Esophagus squamous epithelium (tissue), 5 donors: Measurements from ENCODE around the gene GOLGA6C. TPM values are rescaled to one million over a fixed set of nuclear protein-coding genes. Genes with fewer than 3 reads are reported as not detected.

Source experiments
- DNase-seq: peaks from one replicate; lab custom pipeline; 2025; lab: John Stamatoyannopoulos, UW
- H3K27ac ChIP-seq, 4 donors: fragments of 200-600 bp; sonication (generic); one replicate each; pipeline ENCODE4 v1.5.1; 2016 to 2019; ENCODE audit warnings: mild to moderate bottlenecking in 1 of 4
- H3K27me3 ChIP-seq, 4 donors: fragments of 200-600 bp; sonication (generic); 1 replicate in 3 of 4; 2 replicates in 1 of 4; pipeline versions ENCODE4 v1.5.1 to v1.6.0; 2017 to 2021; ENCODE audit warnings: antibody characterized with exemption in 1 of 4
- H3K36me3 ChIP-seq, 3 donors: fragments of 200-600 bp; sonication (generic); one replicate each; pipeline ENCODE4 v1.5.1; 2016 to 2019
- H3K4me1 ChIP-seq, 3 donors: fragments of 200-600 bp; sonication (generic); one replicate each; pipeline ENCODE4 v1.5.1; 2017 to 2019
- H3K4me3 ChIP-seq, 4 donors: fragments of 200-600 bp; sonication (generic); 1 replicate in 3 of 4; 2 replicates in 1 of 4; pipeline ENCODE4 v1.5.1; 2016 to 2019; ENCODE audit warnings: mild to moderate bottlenecking in 2 of 4, moderate library complexity in 1 of 4
- H3K9me3 ChIP-seq, 3 donors: fragments of 200-600 bp; sonication (generic); one replicate each; pipeline ENCODE4 v1.5.1; 2016 to 2019
- POLR2A ChIP-seq, 4 donors: fragments of 450-650 bp; IDR thresholded peaks; one replicate each; pipeline ENCODE4 v1.6.1; 2017; ENCODE audit warnings: antibody characterized with exemption in 4 of 4, mild to moderate bottlenecking in 4 of 4, moderate library complexity in 3 of 4
- WGBS, 2 donors: methylation state at CpG; one replicate each; pipeline ENCODE4 v1.1.5; 2018; 5-methylcytosine and 5-hydroxymethylcytosine counted together
- intact Hi-C: fragments of 100-400 bp; cut with DNase I; formaldehyde crosslinking; loops from one replicate; pipeline ENCODE4 v1.15.0; 2022
- total RNA-seq, 4 donors: library from RNA; depleted of rRNA; stranded (reverse); fragments of >200 nt; gene quantifications; one replicate each; pipeline ENCODE4 v1.1.0, GENCODE V29; 2016
- TF ChIP-seq, protein P1 (sequence below), 6 experiments: fragments of 450-650 bp in 4 of 6; fragments of 200-600 bp in 2 of 6; sonication (generic) in 2 of 6; IDR thresholded peaks; one replicate each; pipeline ENCODE4 v1.5.1; 2016 to 2019; ENCODE audit warnings: antibody characterized with exemption in 6 of 6, mild to moderate bottlenecking in 4 of 6, moderate library complexity in 4 of 6
- donor health status: DM: yes; HTN: yes; CAD: no.

The GOLGA6C gene
- total RNA-seq, 4 donors from 2014 or later, result not detected

DNA sequence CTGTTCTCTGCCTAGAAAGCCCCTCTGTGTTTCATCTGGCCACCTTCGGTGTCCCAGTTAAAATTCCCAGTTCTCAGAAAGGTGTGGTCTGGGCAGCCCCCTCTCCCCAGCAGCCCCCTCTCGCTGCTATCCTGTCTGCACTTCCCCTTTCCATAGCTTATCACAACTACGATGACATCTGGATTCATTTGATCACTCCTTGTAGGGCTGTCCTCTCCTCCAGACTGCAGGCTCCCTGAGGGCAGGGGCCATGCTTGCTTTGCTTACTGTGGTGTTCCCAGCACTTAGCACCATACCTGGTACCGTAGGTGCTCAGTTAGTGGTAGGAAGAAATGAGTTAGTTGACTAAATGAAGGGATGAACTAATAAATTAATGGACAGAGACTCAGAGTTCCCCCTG lies 26.3 kb upstream of the GOLGA6C start:
- Histone ChIP-seq H3K4me1 (no peaks in the 10 kb centered on the region), H3K27ac (no peak overlapping the region), H3K27me3 (peaks cover 0 to 71% (median 0%) of the 10 kb centered on the region in 4 donors), H3K9me3 (no peaks in the 10 kb centered on the region), H3K4me3 (no peak overlapping the region), H3K36me3 (no peaks in the 10 kb centered on the region)
- TF ChIP-seq, protein P1, sequence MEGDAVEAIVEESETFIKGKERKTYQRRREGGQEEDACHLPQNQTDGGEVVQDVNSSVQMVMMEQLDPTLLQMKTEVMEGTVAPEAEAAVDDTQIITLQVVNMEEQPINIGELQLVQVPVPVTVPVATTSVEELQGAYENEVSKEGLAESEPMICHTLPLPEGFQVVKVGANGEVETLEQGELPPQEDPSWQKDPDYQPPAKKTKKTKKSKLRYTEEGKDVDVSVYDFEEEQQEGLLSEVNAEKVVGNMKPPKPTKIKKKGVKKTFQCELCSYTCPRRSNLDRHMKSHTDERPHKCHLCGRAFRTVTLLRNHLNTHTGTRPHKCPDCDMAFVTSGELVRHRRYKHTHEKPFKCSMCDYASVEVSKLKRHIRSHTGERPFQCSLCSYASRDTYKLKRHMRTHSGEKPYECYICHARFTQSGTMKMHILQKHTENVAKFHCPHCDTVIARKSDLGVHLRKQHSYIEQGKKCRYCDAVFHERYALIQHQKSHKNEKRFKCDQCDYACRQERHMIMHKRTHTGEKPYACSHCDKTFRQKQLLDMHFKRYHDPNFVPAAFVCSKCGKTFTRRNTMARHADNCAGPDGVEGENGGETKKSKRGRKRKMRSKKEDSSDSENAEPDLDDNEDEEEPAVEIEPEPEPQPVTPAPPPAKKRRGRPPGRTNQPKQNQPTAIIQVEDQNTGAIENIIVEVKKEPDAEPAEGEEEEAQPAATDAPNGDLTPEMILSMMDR (IDR thresholded peaks at IDR 0.05), result no peak
- TF ChIP-seq POLR2A (IDR thresholded peaks at IDR 0.05), result no peak
- no peak for DNase-seq
- whole genome bisulfite sequencing, 2 donors, result 56 to 61% methylated on average over 4 of the region's 4 CpGs
- intact Hi-C loops, result loop anchor here (10.0 kb wide), 1 partner anchor 93 kb away; no protein-coding TSS in a partner anchor

DNA sequence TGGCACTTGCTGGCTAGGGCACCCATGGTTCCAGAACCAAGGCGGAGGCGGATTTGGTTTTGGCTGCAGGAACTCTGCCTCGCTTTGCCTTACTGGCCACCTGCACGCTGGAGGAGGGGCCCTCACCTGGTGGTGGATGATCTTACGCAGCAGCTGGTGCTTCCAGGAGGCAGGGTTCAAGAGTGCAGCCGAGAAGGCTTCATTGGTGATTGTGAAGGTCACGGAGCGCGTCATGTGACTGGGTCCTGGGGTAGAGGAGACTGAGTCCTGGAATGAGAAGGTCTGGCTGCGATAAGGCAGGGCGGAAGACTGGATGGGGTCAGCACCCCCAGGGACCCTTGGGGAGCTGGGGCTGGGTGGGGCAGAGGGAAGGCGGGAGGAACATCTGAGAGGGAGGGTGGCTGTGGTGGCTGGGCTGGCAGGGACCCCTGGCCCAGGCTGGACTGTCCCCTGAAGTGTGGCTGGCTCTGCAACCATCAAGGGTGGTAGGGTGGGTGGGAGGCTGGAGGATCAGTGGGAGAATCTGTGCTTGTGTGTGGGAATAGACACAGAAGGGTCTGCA lies 25.8 kb upstream of the GOLGA6C start:
- WGBS, 2 donors, result 90 to 94% methylated on average over 11 to 12 of the region's 12 CpGs
- no peak overlapping the region for H3K4me3 ChIP-seq
- DNase-seq, result no peak
- H3K9me3 ChIP-seq, result no peaks in the 10 kb centered on the region
- no peaks in the 10 kb centered on the region for H3K4me1 ChIP-seq
- no peak overlapping the region for H3K27ac ChIP-seq
- TF ChIP-seq POLR2A (IDR thresholded peaks at IDR 0.05), result no peak
- TF ChIP-seq, protein P1 (IDR thresholded peaks at IDR 0.05), result no peak
- no peaks in the 10 kb centered on the region for H3K36me3 ChIP-seq
- intact Hi-C loops, result loop anchor here (10.0 kb wide), 1 partner anchor 92 kb away; no protein-coding TSS in a partner anchor
- peaks cover 0 to 76% (median 0%) of the 10 kb centered on the region in 4 donors for H3K27me3 ChIP-seq

DNA sequence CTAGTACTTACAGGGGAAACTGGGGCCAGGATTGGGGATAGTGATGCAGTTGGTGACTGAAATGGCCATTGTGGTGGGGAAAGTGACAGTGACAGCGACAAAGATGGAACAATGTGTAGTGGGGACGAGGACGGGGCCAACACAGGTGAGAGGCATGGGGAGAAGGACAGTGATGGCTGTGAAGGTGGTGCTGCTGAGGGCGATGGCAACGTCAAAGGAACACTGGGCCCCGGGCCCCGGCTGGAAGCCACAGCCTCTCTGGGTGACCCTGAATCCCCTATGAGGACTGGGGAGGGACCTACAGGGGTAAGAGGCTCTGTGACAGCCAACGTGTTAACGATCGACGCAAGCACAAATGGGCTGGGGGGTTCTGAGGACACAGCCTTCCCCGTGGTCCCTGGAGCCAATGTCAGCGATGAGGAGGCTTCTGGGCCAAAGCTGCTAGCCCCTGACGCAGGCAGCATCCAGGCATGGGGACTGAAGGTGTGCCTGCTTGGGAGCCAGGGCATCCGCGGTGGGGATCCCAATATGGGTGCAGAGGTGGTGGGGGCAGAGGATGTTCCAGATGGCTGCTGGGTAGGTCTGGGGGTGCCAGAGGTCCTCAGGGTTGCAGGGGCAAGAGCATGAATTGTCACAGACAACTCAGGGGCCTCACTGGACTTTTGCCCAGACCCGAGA lies 25.2 kb upstream of the GOLGA6C start:
- no peak for DNase-seq
- intact Hi-C loops, result loop anchor here (10.0 kb wide), 1 partner anchor 92 kb away; no protein-coding TSS in a partner anchor
- H3K27me3 ChIP-seq, result peaks cover 0 to 82% (median 0%) of the 10 kb centered on the region in 4 donors
- TF ChIP-seq, protein P1 (IDR thresholded peaks at IDR 0.05), result no peak
- TF ChIP-seq POLR2A (IDR thresholded peaks at IDR 0.05), result no peak
- no peaks in the 10 kb centered on the region for H3K9me3 ChIP-seq
- no peaks in the 10 kb centered on the region for H3K4me1 ChIP-seq
- H3K27ac ChIP-seq, result no peak overlapping the region
- H3K36me3 ChIP-seq, result no peaks in the 10 kb centered on the region
- whole genome bisulfite sequencing, 2 donors, result 85% methylated on average over 17 of the region's 17 CpGs
- no peak overlapping the region for H3K4me3 ChIP-seq

DNA sequence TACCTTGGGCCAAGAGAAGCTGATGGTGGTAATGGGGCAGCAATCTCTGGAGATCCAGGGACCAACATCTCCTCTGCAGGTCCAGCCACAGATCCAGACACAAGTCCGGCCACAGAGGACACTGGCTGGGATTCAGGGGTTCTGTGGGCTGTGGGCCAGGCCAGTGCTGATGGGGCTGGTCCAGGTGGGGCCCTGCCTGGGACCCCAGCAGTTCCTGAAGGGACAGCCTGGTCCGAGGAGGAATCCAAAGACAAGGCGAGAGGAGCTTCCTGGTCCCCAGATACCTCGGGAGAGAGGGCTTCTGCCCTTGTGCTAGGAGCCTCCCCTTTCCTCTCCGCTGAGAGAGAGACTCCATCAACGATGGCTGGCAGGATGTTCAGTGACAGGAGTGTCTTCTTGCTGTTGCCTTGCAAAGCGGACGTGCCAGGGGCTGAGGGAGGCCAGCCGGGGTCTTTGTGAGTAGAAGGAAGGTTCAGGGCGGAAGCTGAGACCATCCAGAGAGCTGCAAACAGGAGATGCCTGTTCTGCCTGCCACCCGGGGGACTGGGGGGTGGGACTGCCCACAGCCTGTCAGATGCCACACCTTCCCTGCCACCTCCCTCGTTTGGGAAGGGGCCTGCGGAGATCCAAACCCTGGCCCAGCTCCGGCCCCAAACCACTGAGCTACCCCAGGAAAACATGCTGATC lies 24.5 kb upstream of the GOLGA6C start:
- no peaks in the 10 kb centered on the region for H3K36me3 ChIP-seq
- H3K4me3 ChIP-seq, result no peak overlapping the region
- no peak for DNase-seq
- H3K27me3 ChIP-seq, result peaks cover 0 to 83% (median 0%) of the 10 kb centered on the region in 4 donors
- WGBS, 2 donors, result 72 to 80% methylated on average over 1 to 2 of the region's 14 CpGs
- intact Hi-C loops, result loop anchor here (10.0 kb wide), 1 partner anchor 91 kb away; no protein-coding TSS in a partner anchor
- H3K4me1 ChIP-seq, result no peaks in the 10 kb centered on the region
- TF ChIP-seq, protein P1 (IDR thresholded peaks at IDR 0.05), result no peak
- no peak for TF ChIP-seq POLR2A (IDR thresholded peaks at IDR 0.05)
- H3K27ac ChIP-seq, result no peak overlapping the region
- no peaks in the 10 kb centered on the region for H3K9me3 ChIP-seq
